Breast epithelium (tissue), 3 donors: Measurements from ENCODE around the gene THTPA.

ENCODE experiments used
- CTCF ChIP-seq, 3 donors: fragments of 450-650 bp; IDR thresholded peaks; one replicate each; pipeline ENCODE4 v1.5.1; 2016 to 2017; ENCODE audit warnings: antibody characterized with exemption in 3 of 3, mild to moderate bottlenecking in 3 of 3, moderate library complexity in 3 of 3
- POLR2A ChIP-seq: fragments of 450-650 bp; IDR thresholded peaks from one replicate; pipeline ENCODE4 v1.6.1; 2016; ENCODE audit warnings: antibody characterized with exemption, mild to moderate bottlenecking, moderate library complexity

GRCh38 chr14:23604675-23605170 lies 48.7 kb downstream of the THTPA start:
- TF ChIP-seq CTCF (IDR thresholded peaks at IDR 0.05) (no peak), POLR2A (no peak)
